HG03025 (cell line): ENCODE results near the gene FAR2.

Source experiments
- ATAC-seq: cut with Tn5 transposase; IDR thresholded peaks from one replicate; pipeline ENCODE4 v1.9.1; 2021; ENCODE audit warnings: mild to moderate bottlenecking, moderate library complexity; ENCODE audit not compliant: unreplicated experiment, low FRiP score

The FAR2 gene

DNA sequence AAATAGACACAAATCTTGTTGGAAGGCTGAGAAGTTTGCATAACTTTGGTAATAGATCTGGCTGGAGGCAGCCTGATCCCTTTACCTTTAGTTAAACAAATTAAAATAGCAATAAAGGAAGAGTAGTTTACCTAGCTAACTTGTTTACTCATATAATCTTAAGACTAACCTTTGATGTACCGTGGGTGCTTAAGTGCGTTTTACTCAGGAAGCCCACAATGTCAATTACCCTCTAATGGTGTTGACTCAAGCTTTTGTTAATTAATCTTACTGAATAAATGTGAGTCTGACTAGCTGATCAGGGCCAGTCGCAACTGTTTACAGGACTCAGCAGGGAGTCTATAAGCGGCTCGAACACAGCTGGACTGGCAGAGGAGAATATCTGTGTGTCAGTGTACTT is 51.5 kb downstream of the FAR2 start:
- no peak for ATAC-seq

DNA sequence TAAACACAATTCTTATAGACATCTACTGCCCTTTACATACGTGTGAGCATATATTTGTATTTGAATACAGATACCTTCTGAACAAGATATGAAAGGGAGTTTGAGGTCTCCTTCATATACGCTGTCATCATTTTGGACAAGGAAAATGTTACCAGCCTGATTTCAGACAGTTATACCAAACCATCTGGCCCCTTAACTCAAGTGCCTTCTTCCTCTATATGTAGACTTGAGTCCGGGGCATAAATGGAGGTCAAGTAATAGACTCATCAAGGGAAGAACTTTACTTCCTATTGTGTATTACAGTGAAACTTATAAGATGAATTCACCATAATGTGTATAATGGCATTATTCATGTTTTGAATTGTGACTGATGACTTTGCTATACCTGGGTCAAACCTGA is 52.2 kb downstream of the FAR2 start:
- no peak for ATAC-seq

DNA sequence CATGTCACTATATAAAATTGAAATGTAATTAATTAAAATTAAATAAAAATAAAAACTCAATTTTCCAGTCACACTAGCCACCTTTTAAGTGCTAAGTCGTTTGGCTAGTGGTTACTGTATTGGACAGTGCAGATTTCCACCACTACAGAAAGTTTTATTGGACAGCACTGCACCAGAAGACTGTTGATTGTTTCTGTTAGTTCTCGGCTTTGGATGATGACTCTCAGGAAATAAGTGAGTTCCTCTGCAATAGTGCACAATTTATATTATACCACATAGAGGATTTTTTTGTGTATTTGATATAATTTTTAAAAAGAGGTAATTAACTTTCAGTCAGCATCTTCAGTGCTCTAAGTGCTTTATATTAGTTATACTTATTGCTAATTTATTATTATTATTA is 52.7 kb downstream of the FAR2 start:
- no peak for ATAC-seq

DNA sequence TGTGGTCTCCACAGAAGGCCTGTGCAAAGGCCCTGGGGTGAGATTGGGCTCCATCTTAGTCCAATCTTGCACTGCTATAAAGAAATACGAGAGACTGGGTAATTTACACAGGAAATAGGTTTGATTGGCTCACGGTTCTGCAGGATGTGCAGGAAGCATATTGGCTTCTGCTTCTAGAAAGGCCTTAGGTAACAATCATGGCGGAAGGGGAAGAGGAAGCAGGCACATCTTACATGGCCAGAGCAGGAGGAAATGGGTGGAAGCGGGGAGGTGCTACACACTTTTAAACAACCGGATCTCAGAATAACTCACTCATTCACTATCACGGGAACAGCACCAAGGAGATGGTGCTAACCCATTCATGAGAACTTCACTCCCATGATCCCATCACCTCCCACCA is 55.4 kb downstream of the FAR2 start:
- ATAC-seq = no peak

DNA sequence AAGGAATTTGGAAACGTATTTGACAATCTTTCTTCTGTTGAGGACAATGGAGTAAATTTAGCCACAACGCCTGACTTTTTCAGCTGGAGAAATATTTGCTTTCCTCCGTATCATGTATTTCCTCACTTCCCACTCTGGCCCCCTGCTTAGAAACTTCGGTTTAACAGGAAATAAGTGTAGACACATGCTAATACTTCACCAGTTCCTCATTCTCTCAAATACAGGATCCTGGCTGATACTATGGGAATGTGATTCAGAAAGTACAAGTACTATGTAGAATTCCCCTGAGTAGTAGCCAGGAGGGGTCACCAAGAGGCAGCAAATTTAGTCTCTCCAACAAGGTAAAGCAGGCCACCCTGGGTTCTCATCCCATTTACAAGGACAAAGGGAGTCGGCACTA is 58.0 kb downstream of the FAR2 start:
- ATAC-seq = no peak

DNA sequence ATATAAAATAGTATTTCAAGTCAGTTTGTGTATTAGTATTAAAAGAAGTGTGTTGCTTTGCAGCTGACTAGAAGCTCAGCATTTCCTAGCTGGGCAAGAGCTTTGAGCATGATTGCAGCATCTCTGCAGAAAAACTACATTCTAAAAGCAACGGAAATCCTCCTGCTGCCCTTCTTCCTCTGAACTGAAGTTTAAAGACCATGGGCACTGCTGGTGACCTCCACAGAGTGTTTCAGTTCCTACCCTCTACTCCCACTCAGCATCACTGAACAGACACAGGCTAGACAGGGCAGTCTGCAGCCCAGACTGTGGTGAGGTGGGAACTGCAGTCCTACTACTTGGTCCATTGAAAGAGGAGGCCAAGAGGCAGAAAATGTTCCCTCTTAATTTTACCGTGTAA is 59.0 kb downstream of the FAR2 start:
- ATAC-seq = no peak

DNA sequence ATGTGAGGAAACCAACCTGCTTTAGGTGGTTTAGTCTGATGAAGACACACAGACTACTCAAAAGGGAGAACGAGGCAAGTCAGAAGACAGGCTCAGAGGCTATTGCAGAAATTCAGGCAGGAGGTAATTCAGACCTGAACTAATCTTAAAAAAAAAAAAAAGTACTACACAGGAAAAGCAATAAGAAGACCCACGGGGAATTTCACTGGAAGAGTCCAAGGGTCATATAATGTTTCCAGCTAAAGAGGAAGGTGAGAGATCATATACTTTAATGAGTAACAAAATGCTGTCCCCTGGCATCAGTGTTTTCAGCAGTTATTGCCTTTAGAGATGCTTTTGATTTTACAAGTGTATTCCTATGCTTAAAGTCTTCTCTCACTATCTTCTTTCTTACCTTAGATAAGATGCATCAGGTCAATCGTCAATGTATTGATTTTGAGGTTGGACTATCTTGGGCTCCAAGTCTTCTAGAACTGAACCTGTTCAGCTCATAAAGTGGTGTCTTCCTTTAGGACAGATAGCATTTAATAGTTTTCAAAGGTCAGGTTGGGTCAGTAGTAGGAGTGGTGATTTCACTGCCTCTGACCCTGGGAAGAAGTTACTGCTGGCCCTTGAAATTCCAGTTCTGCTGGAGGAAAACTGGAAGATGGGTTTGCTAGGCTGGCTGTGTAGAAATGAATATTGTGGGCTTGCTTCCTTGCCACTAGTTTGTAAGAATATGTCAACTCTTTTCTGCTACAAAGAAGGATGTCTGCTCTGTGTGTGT is 60.0 kb downstream of the FAR2 start:
- no peak for ATAC-seq

DNA sequence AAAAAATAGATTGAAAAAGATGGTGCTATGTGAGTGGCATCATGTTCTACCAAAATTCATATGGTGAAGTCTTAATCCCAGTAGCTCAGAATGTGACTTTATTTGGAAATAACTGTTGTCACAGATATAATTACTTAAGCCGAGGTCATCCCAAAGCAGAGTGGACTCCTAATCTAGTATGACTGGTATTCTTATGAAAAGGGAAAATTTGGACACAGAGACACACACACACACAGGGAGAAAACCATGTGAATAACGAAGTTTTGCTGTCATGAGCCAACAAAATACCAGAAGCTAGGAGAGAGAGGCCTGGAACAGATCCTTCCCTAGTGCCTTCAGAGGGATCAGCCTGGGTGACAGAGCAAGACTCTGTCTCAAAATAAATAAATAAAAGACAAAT is 62.6 kb downstream of the FAR2 start:
- no peak for ATAC-seq

DNA sequence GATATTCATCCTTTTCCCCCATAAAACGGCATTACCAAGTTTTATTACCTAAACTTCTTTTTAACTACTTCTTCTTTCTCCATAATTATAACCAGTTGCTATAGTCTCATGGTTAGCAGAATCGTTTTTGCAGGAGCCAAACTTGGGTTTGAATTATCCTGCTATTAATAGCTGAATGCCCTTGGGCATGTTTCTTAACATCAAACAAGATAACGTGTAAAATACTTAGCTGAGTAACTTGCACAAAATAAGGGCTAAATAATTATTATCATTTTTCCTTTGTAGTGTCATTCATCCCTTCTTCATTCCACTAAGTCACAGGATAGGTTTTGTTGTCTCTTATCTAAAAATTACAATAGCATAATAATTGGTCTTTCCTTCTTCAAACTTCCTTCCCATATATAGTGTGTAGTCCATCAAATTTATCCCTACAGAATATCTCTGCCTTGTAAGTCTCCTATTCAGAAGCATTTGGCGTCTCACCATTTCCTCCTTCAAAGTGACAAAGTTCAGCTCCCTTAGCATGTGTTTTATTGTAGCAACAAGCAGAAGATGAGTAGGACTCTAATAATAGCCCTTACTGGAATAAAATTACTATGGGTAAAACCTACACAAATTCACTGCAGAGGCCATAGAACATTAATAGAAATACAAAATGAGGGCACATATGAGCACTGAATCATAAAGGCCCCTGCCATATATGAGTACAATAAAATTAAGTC is 63.8 kb downstream of the FAR2 start:
- no peak for ATAC-seq

DNA sequence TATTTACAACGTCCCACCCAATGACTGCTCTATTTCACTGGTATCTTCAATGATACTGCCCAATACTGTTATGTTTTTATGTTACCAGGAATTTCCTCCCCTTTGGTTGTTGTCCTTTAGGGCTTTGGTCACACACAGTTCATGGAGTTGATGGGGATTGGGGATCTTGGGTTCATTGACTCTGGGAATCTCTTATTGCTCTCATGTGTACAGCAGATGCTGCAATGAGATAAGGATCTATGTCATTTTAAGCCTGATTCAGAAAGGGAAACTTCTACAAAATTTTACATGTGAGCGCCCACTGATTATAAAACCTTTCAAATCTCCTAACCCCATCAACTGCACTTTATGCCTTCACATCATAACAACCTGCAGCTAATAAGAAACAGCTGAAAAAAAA is 67.2 kb downstream of the FAR2 start:
- ATAC-seq = no peak

DNA sequence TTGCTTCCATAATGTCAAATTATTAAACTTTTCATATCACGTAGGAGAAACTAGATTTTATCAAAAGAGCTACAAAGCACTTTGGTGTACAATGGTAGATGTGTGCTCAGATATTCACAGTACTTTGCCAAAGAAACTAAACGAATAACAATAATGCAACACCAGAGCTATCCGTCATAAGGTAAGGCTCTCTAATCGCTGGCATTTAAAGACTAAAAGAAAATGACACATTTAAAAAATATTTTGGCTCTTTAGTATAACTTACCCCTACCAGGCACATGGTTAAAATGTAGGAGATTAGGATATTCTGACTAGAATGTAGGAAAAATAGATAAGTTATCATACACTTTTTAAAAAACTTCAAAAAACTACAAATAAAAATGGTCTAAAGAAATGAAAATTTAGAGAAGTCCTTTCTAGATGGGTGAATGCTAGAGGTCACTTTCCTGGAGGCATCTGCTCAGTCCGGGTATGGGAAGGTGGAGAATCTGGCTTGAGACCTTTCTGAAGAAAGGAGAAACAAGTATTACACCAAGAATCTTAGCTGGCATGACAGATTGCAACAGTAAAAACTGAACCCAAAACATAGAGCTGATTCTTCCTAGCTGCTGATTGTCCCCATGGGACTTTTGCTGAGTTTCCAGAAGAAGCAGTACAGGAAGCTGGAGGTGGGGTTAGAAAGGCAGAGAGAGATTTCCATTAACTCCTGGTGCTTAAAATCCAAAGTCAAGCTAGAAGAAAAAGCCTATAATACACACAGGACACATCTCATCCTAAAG is 67.9 kb downstream of the FAR2 start:
- no peak for ATAC-seq

DNA sequence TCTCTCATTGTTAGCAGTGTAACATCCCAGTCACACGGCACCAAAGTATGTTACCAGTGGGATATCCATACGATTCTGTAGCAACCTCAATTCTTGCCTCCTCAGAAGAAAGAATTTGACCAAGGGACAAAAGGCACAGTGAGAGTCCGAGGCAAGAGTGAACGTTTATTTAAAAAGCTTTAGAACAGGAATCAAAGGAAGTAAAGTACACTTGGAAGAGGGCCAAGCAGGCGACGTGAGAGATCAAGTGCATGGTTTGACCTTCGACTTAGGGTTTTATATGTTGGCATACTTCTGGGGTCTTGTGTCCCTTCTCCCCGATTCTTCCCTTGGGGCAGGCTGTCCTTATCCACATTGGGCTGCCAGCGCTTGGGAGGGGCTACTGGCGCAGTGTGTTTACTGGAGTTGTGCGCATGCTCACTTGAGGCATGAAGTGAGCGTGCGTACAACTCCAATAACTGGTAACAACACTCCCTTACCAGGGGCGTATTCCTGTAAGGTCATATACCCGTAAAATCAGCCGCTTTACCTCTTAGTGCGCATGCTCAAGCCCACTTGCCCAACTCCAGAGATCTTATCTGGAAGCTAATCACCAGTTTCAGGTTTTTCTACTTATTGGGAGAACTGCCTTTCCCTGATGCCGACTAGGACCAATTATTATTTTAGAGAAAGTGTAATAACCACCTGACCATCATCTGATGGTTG is 71.7 kb downstream of the FAR2 start:
- no peak for ATAC-seq

DNA sequence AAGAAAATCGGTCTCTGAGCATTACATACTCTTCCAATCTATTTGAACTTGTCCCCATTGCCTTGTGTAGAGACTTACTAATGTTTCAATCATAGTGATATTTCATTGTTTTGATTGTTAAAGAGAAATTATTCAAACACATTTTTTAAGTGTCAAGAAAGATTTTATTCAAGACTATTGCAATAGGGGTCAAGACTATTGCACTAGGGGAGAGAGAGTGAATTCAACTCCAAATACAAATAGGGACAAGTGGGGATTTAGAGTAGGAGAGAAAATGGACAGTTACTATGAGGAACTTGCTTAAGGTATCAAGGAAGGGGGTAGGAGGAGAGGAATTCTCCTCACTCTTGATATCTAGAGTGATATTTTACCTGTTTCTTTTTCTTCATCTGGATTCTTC is 73.1 kb downstream of the FAR2 start:
- no peak for ATAC-seq

DNA sequence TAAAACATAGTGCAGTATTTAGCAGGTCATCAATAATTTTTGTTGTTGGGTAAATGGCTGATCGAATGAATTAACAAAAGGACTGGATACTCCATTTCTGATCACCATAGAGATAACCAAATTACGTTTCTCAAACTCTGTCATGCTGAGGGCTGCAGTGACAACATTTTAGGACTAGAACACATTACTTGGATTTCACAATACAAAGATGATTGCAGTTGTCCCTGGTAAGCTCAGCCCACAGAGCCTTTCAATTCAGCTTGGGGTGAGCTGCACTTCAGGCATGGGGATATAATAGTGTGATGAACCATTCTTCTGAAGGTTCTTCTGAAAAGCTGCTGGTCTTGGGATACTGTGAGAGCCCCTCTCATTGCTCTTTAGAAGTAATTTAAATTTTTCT is 74.3 kb downstream of the FAR2 start:
- ATAC-seq = no peak

DNA sequence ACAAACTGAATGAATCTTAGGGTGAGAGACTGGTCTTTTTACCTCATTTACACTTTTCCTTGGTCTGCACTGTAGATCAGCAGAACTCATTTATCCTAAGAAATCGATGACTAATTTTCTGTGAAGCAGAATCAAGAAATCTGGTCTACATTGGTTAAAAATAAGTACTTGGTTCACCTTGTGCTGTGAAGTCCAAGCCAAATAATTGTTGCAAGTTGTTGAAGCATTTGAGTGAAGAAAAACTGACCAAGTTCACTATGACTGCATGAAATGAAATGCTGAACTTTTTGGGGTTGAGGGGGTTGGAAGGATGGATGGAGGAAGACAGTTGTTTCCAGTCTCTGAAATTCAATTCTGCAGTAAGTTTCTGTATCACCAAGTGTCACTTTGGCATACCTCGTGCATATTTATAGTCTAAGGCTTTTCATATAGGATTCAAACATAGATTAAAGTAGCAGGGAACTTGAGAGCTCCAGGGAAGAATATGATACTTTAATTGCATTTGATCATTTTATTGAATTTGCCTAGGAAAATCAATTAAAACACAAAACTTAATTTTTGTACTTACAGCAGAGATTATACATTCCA is 75.0 kb downstream of the FAR2 start:
- no peak for ATAC-seq

DNA sequence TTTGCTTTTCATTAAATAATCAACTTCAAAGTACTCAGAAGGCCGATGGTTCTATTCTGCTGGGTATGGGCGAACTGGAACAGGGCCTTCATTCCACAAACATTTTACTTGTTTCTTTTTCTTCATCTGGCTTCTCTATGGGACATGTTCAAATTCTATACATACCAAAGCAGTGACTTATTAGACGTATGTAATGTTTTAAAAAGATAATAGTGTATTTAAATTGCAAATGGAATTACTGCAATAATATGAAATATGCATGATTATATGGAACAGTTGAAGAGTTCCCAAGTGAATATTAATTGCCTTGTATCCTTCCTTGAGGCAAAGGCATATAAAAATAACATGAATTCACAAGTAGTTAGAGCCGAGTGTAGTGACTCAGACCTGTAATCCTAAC is 75.5 kb downstream of the FAR2 start:
- no peak for ATAC-seq

DNA sequence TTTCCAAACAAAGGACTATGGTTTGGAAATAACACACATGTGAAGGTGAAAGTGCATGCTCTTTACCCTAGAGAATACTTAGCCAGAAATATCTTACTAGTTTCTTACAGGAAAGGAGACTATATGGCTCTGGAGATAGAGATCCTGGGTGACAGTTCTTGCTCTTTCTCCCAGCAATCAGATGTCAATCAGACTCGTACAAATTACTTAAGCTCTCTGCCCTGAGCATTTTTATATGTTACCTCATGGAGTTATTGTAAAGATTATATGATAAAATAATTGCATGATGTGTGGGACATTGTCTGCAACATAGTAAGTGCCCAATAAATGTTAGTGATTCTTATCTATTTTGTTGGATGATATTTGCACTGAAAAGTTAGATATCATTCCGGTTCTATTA is 76.8 kb downstream of the FAR2 start:
- no peak for ATAC-seq

DNA sequence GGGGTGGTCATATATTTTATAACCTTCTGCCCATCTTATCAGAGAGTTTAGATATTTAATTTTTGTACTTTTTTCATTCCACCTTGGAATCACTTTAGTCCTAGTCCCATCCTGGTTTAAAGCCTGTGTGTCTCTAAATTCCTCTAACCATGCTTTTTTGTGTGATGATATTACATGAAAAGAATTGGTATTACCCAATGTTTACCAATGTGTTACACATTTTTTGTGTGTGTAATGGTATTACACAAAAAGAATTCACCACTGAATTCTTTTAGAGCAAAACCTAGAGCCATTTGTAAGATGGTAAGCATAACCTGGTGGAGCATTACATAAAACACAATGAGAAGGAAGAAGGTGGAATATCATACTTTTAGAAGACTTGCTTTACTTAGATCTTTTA is 77.5 kb downstream of the FAR2 start:
- ATAC-seq = no peak

DNA sequence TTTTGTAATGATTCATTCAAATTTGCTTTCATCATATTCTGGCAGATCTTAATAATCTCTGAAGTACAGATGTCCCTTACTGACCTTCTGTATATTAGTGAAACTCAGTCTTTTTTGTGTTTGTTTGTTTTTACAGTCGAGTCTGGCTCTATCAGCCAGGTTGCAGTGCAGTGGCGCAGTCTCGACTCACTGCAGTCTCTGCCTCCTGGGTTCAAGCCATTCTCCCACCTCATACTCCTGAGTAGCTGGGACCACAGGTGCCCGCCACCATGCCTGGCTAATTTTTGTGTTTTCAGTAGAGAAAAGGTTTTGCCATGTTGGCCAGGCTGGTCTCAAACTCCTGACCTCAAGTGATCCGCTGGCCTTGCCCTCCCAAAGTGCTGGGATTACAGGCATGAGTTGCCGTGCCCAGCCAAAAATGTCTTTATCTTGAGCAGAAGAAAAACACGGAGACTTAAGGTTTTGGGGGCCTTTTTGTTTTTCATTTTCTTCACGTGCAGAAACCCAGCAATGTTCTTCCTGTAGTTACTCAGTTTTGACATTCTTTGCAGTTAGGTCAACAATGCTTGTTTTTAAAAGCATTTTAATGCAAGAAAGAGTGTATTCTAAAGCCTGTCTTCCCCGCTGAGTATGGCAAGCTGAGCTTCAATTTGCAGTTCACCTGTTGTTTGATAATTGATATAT is 79.5 kb downstream of the FAR2 start:
- ATAC-seq = no peak

DNA sequence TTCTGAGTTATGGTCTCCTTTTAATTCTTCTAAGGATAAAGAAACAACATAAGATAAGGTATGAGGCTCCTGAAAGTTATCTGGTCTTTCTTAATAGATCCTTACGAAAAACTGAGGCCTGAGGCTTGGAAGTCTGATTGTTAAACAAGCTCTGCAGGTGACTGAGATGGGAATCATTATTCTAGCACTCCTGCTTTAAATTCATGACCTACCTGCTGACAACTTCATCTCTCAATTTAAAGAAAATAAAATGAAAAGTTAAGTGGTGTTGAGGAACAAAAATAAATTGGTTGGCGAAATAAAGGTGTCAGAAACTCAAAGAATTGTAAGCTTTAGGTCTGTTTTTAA is 80.1 kb downstream of the FAR2 start:
- ATAC-seq = no peak
